ENCODE data around the gene ITPR2. TPM values are rescaled to one million over a fixed set of nuclear protein-coding genes. Genes with fewer than 3 reads are reported as not detected.

Gene ITPR2
- total RNA-seq, 2 donors from 2014 or later, result 14.8 to 74.4 TPM

DNA sequence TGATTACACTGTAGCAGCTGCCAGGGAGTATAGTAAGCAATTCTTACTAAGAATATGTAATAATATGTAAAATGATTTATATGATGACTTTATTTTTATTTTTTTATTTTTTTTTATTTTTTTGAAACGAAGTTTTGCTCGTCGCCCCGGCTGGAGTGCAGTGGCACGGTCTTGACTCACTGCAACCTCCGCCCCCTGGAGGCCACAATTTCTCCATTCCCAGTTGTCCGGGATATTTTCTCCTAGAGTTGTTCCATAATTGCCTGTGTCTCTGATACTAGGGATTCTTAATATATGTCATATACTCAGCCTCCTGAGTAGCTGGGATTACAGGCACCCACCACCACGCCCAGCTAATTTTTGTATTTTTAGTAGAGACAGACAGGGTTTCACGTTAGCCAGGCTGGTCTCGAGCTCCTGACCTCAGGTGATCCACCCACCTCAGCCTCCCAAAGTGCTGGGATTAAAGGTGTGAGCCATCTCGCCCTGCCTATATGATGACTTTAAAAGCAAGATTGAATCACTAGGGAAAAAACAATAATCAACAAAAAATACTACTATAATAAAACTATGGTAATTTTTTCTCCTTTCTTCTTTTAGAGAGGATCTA lies 12.2 kb upstream of the ITPR2 start:
- Histone ChIP-seq H3K4me1 (ENCODE audit: control insufficient read depth, insufficient read depth, low read length) (no peaks in the 10 kb centered on the region), H3K9me3 (ENCODE audit: control insufficient read depth, low read length) (no peaks in the 10 kb centered on the region), H3K27me3 (ENCODE audit: control insufficient read depth, insufficient read depth, low read length, poor library complexity, severe bottlenecking) (no peaks in the 10 kb centered on the region), H3K4me3 (ENCODE audit: low read length) (no peak overlapping the region), H3K9ac (ENCODE audit: extremely low read depth, low read length, poor library complexity, severe bottlenecking) (no peak overlapping the region), H3K36me3 (ENCODE audit: control insufficient read depth, insufficient read depth, low read length) (no peaks in the 10 kb centered on the region), H3K27ac (ENCODE audit: low read depth, low read length) (no peak overlapping the region)
- Mint-ChIP-seq H3K4me3 (no peak overlapping the region), H3K36me3 (ENCODE audit: low read depth) (no peaks in the 10 kb centered on the region), H3K9me3 (peaks cover under 1% of the 10 kb centered on the region), H3K4me1 (no peaks in the 10 kb centered on the region), H3K27ac (no peak overlapping the region), H3K27me3 (ENCODE audit: insufficient read depth) (no peaks in the 10 kb centered on the region)
- TF ChIP-seq, protein P1, sequence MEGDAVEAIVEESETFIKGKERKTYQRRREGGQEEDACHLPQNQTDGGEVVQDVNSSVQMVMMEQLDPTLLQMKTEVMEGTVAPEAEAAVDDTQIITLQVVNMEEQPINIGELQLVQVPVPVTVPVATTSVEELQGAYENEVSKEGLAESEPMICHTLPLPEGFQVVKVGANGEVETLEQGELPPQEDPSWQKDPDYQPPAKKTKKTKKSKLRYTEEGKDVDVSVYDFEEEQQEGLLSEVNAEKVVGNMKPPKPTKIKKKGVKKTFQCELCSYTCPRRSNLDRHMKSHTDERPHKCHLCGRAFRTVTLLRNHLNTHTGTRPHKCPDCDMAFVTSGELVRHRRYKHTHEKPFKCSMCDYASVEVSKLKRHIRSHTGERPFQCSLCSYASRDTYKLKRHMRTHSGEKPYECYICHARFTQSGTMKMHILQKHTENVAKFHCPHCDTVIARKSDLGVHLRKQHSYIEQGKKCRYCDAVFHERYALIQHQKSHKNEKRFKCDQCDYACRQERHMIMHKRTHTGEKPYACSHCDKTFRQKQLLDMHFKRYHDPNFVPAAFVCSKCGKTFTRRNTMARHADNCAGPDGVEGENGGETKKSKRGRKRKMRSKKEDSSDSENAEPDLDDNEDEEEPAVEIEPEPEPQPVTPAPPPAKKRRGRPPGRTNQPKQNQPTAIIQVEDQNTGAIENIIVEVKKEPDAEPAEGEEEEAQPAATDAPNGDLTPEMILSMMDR (conservative IDR thresholded peaks at IDR 0.05), result peak; percentile 100
- WGBS, 2 experiments (ENCODE audit: insufficient coverage in 1 of 2, insufficient read length in 1 of 2), result 45 to 84% methylated on average over 3 to 11 of the region's 11 CpGs
- peak; percentile 91 for DNase-seq

DNA sequence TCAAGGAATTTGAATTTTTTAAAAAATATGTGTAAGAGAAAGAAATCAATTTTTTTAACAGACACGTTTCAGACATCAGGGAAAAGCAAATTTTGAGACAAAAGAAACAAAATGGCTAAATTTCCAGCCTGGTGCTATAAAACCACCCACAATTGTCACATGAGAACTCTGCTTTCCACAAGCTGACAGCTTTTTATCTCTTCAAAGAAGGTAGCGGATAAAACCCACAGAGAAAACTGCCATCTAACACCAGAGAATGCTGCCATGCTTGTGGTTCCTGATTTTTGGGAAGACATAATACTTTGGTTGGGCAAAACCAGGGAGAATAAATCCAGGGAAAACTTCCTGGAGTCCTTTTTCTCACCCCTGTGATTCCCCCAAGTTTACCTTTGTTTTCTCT lies 10.3 kb upstream of the ITPR2 start:
- Histone ChIP-seq H3K27ac (ENCODE audit: low read depth, low read length) (no peak overlapping the region), H3K27me3 (ENCODE audit: control insufficient read depth, insufficient read depth, low read length, poor library complexity, severe bottlenecking) (no peaks in the 10 kb centered on the region), H3K36me3 (ENCODE audit: control insufficient read depth, insufficient read depth, low read length) (no peaks in the 10 kb centered on the region), H3K9me3 (ENCODE audit: control insufficient read depth, low read length) (no peaks in the 10 kb centered on the region), H3K4me1 (ENCODE audit: control insufficient read depth, insufficient read depth, low read length) (no peaks in the 10 kb centered on the region), H3K9ac (ENCODE audit: extremely low read depth, low read length, poor library complexity, severe bottlenecking) (no peak overlapping the region), H3K4me3 (ENCODE audit: low read length) (no peak overlapping the region)
- no peak for DNase-seq
- no peaks in the 10 kb centered on the region for H3K27me3 Mint-ChIP-seq (ENCODE audit: insufficient read depth)
- H3K9me3 Mint-ChIP-seq, result peaks cover 17% of the 10 kb centered on the region
- no peaks in the 10 kb centered on the region for H3K4me1 Mint-ChIP-seq
- H3K27ac Mint-ChIP-seq, result no peak overlapping the region
- TF ChIP-seq, protein P1 (conservative IDR thresholded peaks at IDR 0.05), result no peak
- H3K36me3 Mint-ChIP-seq (ENCODE audit: low read depth), result peaks cover 6% of the 10 kb centered on the region
- H3K4me3 Mint-ChIP-seq, result no peak overlapping the region
- WGBS, 2 experiments (ENCODE audit: insufficient coverage in 1 of 2, insufficient read length in 1 of 2), result 83 to 89% methylated on average over 2 of the region's 2 CpGs

DNA sequence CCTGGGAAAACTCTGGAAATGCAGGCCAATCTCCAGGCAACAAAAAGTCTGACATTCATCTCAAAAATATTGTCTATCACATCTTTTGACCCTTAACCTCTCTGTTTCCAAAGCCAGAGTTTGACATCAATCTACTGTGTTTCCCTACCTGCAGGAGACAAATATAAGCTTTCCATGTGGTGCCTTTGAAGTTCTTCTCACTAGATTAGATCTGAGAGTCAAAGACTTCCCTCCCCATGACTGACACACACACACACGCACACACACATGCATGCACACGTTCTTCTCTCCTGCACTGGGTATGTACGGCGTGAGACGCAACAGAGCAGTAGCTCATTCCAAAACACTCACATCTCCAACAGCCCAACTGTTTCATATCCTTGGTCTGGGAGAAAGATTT lies 8.1 kb upstream of the ITPR2 start:
- peaks cover 25% of the 10 kb centered on the region for H3K9me3 Mint-ChIP-seq
- WGBS, 2 experiments (ENCODE audit: insufficient coverage in 1 of 2, insufficient read length in 1 of 2), result 98 to 100% methylated on average over 1 to 5 of the region's 5 CpGs
- no peak overlapping the region for H3K4me3 ChIP-seq (ENCODE audit: low read length)

More for the DNA sequence above, 8.1 kb upstream of the ITPR2 start:
- DNase-seq, result no peak
- H3K27ac Mint-ChIP-seq, result no peak overlapping the region
- Histone ChIP-seq H3K36me3 (ENCODE audit: control insufficient read depth, insufficient read depth, low read length) (no peaks in the 10 kb centered on the region), H3K9me3 (ENCODE audit: control insufficient read depth, low read length) (no peaks in the 10 kb centered on the region), H3K27ac (ENCODE audit: low read depth, low read length) (no peak overlapping the region), H3K4me1 (ENCODE audit: control insufficient read depth, insufficient read depth, low read length) (no peaks in the 10 kb centered on the region), H3K9ac (ENCODE audit: extremely low read depth, low read length, poor library complexity, severe bottlenecking) (no peak overlapping the region), H3K27me3 (ENCODE audit: control insufficient read depth, insufficient read depth, low read length, poor library complexity, severe bottlenecking) (no peaks in the 10 kb centered on the region)
- TF ChIP-seq, protein P1 (conservative IDR thresholded peaks at IDR 0.05), result no peak
- H3K36me3 Mint-ChIP-seq (ENCODE audit: low read depth), result peaks cover 8% of the 10 kb centered on the region
- H3K4me1 Mint-ChIP-seq, result no peaks in the 10 kb centered on the region
- no peak overlapping the region for H3K4me3 Mint-ChIP-seq
- peaks cover 2% of the 10 kb centered on the region for H3K27me3 Mint-ChIP-seq (ENCODE audit: insufficient read depth)

All from endodermal cell (in vitro differentiated cells).